ENCODE data around the gene IL34.

IL34 gene

DNA sequence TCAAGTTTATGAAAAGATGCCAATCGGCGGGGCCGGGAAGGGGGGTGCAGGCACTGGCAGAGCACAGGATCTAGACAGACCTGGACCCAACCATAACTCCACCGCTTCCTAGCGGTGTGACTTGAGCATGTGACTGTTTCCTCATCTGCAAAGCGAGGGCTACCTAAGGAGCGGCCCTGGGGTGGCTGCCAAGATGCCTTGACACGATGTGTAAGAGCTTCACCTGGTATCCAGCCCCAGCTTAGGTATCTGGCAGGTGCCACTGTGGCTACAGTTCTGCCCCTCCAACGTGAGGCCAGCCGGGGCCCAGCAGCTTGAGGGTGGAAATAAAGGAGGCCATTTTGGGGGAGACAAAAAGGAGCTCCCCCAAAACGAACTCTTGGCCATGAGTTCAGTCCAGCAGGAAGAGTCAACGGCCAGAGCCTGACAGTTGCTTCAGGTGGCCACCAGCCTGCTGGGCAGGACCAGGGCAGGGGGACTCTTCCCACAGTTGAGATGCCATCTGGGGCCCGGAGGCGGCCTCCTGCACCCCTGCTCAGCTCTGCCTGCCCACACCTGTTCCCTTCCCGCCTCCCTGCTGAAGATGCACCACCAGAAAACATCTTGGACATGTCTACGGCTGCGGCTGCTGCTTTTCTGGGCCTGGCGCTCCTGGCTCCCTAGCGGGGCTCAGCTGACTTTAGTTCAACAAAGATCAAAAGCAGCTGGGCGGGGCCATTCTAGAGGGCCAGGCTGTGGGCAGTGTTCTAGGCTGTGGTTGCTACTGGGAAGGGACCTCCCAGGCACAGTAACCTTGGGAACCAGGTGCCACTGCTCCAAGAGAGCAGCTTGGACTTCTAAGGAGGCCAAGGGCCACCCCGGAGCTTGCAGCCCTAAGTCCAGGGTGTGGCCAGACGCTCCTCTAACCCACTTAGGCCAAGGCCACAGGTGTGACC lies 42.9 kb downstream of the IL34 start:
- no peak for DNase-seq (ENCODE audit: low read depth)

DNA sequence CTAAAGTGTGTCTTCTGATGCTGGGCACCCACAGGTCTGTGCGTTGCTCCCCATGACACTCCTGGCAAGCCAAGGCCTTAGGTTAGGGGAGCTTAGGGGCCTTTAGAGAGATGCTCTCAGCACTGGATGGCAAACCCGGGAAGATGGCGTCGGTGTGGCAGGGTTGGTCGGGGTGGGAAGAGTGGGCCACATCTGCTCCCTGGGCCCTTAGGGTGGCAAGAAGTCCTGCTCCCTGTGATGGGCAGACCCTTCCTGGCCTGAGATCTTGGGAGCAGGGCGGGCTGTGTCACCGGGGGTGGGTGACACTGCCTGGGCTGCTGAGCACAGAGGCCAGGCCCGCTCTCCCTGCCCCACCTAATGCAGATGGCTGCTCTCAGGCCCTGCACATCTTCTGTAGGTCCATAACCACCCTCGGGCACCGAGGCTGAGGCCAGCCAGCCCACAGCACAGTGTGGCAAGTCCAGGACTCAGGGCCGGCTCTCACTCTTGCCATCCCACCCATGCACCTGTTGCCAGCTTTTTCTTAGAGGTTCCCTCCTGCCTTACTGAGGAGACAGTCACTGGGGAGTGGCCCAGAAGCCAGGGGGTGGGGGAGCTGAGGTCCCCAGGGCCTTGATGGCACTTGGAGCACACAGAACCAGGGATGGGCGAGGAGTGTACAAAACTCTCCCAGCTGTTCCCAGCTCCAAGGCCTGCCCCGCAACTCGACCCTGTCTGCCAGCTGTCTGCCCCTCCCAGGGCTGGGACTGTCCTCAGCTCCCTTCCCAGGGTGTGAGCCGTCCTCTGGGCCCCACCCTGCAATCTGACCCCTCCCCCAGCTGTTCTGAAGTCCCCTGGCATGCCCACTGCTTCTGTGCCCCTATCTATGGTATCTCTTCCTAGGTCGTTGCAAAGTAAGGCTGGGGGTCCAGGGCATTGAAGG lies 43.9 kb downstream of the IL34 start:
- DNase-seq (ENCODE audit: low read depth): no peak

DNA sequence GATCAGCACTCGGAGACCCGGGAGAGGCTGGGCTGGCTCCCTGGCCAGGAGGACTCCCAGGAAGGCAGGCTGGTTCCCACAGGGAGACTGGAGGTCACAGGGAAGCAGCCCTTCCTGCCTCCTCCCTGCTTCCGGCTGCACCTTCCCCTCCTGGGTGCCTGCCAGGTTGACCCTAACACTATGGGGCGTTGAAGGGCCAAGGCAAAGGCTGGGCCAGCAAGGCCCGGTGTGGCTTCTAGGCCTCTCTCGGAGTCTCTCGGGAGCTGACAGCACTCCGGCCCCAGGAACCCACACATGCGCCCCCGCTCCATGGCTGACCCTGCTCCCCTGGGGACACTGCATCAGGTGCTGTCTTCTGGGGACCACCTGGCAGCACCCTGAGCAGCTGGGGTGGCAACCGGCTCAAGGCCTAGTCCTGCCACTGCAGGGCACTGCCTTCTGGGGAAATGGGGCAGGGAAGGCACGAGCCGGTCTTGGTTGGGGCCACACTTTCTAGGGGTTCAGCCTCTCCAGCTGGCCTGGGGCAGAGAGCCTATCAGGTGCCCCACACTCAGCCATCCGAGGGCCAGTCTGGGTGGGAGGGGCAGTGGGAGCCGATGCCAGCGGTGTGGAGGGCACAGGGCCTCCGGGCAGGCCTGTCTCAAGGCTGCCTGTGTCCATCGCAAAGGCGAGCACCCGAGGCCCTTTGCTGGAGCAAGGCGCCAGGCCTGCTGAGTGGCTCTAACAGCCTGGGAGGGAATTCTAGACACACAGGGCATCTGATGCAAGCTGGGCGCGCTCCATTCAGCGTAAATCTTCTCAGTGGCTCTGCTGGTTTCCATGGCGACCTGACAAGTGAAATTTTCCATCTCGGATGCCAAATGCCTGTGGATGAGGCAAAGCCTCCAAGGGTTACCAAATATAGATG lies 45.1 kb downstream of the IL34 start:
- DNase-seq (ENCODE audit: low read depth): no peak

DNA sequence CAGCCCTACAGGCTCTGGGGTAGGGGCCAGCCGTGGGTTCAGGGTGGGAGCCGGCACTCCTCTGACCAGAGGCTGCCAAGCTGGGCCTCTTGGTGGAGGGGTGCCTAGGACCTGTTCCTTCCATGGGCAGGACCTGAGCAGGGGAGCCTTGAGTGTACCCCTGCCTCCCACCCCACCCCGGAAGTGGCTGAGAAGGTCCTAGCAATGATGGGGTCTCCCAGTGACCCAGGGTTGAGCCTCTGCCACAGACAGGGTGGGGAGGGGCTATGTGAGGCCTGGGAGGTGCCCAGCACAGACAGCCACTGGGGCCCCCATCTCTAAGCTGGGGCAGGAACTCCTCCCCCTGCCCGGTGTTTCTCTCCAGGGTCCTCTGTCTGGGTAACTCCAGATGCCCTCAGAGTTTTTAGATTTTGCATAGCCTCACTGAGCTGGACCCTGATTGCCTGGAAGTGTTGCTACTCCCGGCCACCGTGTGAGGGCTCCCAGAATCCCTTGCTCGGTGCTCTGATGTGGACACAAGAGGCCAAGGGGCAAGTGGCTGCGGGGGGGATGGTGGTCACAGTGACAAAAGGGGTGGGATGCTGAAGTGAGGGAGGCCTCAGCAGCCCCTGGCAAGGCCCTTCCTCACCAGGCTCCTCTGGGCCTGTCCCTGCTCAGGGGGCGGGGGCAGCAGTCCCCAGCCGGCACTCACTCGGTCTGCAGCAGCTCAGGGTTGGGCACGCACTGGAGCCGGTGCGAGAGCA lies 45.9 kb downstream of the IL34 start:
- no peak for DNase-seq (ENCODE audit: low read depth)

DNA sequence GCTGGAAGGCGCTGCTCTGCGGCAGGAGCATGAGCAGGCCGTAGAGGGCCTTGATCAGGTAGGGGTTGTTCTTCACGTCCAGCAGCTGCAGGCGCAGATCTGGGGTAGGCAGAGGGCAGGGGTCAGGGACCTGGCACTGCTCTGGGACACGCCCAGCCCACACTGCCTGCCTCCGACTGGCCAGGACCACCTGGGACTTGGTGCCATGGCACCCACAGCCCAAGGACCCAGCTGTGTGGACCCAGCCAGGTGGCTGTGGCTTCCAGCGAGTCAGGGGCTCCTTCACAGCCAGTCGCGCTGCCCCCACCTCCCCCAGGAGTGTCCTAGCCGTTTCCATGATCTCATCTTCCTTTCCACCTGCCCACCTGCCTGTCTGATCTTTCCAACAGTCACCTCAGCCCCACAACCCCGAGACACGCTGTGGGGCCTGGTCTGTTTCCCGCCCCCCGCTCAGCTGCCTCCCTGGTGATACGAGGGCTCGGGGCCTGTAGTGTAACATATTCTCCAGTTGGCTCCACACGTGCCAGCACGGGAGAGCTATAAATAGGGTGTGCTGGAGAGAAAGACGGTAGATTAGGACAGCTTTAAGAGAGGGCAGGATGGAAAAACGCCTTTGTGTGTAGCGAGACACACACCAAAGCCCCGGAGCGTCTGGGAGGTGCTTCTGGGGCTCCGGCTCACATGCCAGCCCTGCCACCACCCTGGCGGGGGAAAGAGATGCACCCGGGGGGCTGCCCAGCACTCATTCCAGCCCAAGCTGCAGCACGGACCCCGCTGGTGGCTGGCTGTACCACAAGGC lies 46.7 kb downstream of the IL34 start:
- no peak for DNase-seq (ENCODE audit: low read depth)

DNA sequence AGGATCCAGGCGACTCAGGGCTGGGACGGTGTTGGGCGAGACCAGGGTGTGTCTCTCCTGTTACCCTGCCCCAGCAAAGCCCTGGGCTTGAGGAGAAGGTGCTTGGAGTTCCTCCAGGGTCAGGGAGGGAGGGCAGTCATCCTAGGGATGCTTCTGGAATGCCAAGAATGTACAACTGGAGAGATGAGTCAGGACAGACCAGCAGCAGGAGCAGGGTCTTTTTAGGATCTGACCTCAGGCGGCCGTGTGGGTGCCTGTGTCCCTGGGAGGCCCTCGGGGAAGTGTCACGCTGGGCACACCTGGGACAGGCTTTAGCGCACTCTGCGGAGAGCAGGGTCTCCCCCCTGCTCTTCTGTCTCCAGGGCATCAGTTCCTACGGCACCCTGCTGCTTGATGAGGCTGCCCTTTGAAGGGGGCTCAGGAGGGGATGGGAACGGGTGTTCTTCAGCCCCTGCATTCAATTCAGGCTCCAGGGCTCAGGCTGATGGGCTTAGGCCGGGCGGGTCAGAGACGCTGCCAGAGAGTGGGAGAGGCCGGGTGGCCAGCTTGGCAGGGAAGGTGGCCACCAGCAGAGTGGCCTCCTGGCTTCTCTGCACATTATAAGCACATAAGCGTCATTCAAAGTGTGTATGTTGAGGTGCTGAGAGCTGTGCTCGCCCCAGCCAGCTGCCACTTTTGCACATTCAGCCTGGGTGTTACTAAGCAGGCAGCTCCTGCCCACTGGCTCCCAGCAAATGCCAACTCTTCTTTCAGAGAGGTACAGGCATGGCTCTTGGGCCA lies 47.9 kb downstream of the IL34 start:
- no peak for DNase-seq (ENCODE audit: low read depth)

DNA sequence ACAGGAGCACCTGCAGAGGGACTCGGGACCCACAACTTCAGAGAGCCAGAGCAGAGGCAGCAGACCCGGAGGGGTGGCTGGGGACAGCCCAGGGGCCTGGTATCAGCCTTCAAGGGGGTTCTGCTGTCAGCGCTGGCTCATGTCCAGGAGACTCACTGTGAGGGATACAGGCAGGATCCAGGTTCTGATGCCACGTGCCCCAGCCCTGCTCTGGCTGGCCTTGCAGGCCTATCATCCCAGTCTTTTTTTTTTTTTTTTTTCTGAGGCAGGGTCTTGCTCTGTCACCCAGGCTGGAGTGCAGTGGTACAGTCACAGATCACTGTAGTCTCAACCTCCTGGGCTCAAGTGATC lies 48.5 kb downstream of the IL34 start:
- DNase-seq (ENCODE audit: low read depth): no peak

DNA sequence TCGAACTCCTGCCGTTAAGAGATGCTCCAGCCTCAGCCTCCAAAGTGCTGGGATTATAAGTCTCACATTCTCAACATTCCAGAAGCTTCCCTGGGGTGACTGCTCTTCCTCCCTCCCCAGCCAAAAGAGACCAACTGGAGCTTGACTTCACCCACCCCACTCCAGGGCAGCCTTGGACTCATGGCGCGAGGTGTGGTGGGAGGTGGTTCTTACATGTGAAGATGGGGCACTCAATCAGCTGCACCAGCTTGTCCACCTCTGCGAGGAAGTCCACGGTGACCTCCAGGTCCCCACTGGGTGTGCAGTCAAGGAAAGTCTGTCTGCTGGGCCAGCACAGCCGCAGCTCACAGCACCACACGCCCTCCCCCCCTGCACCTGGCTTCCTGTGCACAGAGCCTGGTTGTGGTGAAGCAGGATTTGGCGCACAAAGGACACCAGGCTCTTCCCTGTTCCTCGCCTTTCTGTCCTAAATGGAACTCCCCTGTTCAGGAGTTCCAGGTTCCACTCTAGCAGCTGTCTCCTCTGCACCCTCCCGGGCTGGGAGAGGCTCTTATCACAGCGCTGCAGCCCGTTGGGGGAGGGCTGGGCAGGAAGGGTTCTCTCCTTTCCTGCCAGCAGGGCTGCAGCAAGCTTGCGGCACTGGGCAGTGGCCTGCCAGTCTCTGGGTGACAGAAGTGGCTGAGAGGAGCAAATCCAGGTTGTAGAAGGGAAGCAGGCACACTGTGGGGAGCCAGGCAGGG lies 49.1 kb downstream of the IL34 start:
- DNase-seq (ENCODE audit: low read depth): no peak

DNA sequence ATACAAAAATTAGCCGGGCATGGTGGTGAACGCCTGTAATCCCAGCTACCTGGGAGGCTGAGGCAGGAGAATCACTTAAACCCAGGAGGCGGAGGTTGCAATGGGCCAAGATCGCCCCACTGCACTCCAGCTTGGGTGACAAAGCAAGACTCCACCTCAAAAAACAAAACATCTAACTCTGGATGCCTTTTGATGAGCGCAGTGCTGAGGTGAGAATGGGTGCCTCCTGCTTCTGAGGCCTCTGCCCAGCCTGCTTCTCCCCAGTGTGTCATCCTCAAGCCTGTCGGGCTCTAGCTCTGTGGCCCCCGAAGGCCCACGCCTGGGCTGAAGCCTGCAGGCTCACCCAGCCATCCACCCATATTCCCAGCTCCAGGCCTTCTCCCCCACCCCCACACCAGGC lies 50.0 kb downstream of the IL34 start:
- DNase-seq (ENCODE audit: low read depth): no peak

DNA sequence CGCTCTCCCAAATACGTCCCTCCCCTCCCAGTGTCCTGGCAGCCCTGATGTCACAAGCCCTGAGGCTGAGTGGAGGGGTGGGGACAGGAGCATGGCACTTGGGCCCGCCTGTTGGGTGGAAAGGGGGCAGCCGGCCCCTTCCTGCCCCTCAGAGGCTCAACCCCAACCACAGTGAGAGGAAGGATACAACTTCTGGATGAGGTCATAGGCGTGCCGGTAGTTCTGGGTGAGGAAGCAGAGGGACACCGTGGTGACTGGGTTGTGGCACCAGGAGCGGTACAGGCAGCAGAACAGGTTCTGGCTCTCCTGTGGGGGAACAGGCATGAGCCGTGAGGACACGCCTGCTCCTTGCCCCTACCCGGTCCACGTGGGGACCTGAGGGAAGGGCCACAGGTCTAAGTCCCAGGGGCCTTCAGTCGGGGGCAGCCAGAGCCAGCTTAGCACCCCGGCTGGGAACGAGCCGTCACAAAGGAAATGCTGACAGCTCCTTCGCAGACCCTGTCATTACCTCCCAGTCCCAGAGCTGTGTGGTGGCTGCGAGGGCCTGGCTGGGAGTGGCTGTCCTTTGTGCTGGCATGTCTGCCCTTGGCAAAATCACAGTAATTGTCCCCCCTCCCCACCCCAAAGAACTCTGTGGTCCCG lies 50.7 kb downstream of the IL34 start:
- no peak for DNase-seq (ENCODE audit: low read depth)

DNA sequence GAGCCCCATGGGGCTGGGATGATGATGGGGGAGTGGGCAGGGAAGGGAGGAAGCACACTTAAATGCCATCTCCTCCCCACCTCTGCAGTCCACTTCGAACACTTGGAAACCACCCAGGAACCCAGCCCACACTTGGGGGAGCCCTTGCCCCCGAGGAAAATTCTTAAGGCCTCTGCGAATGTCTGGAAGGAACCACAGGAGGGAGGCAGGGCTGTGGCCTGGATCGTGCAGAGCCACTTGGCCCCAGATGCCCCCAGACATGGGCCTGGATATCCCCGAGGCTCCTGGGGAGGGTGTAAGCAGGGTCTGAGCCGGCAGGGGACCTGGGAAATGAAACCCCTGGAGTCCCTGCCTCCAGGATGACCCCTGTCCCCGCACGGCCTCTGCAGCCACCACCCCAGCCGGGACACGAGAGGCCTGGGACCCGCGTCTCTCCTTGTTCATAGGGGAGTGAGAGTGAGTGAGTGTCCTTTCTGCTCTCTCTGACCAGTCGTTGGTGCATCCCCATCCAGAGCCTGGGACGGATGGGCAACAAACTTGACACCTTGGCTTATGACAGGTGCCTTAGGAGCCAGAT lies 51.3 kb downstream of the IL34 start:
- no peak for DNase-seq (ENCODE audit: low read depth)

DNA sequence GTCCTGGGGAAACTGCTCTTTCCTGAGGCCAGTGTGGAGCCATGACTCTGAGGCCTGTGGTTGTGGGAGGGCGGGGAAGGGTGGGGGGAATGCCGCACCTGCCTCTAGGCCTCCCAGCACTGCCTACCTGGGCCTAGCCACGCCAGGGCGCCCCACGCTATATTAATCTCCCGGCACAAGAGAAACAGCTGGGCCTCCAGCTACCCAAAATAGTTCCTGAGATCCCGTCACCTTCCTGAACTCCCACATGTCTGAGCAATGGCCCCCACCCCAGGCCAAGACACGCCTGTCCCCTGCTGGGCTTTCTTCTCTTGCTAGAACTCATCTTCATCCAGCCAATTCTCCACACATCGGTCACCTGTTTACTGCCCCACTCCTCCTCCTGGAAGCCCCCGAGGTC lies 52.5 kb downstream of the IL34 start:
- DNase-seq (ENCODE audit: low read depth): no peak

DNA sequence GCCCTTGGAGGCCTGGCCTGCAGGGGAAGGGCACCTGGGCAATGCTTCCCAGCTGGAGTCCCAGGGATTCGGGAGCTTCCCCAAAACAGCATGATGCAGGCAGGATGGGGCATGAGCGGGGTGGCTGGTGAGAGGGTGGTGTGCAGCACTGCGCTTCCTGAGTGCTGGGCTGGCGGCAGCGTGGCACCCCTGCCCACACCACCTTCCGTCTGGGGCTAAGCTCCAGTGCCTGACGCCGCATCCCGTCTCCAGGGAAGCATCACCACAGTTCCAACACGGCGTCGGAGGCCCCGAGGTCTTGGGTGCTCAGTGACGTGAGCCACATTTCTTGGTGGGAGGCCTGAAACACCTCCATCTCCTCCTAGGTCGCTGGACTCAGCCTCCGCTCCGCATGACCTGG lies 53.3 kb downstream of the IL34 start:
- DNase-seq (ENCODE audit: low read depth): no peak

DNA sequence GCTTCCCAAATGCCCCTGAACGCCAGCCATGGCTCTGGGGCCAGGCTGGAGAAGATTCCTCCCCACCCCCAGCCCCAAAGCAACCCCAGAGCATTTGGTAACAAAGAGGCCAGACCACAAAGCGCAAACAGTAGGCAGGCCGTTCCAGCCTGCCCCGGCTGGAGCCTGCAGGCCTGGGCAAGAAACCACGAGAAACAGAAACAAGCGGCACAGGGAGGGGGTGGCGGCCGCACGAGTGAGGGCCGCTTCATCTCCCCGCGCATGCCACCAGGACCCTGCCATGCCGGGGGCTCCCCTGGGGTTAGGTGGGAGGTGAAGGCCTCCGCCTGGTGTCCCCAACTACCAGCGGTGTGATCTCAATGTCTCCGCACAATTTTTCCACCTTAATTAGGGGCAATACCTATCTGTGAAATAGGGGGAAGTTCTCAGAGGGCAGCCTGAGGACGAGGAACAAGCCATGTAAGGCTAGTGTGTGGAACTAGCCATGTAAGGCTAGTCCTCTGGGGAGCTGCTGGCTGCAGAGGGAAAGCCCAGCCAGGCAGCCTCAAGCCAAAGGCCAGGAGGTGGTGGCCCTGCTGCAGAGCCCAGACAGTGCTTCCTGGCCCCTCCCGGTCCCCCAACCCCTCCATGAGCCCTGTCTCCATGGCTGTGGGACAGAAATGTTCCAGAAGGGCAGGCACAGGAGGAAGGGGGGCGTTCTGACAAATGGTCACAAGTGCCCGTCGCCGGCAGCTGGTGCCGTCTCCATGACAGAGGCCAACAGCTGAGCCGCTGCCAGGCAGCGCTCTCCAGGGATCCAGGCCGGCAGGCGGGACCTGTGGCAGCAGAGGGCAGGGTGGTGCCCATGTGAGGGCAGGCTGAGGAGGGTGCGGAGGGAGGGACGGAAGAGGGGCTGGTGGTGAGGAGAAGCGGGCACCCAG lies 54.0 kb downstream of the IL34 start:
- no peak for DNase-seq (ENCODE audit: low read depth)

DNA sequence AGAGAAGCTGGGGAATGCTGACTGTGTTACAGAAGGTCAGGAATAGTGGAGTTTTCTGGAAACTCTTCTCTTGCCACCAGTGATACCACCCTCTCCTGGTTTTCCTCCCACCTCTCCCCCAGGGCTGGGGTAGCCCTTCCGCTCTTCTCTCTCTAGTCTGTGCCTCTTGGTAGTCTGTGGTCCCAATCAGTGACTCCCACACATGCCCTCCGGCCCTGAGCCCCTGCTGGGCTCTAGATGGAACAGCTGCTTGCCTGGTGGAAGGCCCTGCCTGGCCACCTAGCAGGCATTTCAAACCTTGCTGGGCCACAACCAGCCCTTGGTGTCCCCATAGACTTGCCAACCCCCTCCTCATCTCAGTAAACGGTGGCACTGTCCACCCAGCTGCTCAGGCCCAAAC lies 54.7 kb downstream of the IL34 start:
- no peak for DNase-seq (ENCODE audit: low read depth)

DNA sequence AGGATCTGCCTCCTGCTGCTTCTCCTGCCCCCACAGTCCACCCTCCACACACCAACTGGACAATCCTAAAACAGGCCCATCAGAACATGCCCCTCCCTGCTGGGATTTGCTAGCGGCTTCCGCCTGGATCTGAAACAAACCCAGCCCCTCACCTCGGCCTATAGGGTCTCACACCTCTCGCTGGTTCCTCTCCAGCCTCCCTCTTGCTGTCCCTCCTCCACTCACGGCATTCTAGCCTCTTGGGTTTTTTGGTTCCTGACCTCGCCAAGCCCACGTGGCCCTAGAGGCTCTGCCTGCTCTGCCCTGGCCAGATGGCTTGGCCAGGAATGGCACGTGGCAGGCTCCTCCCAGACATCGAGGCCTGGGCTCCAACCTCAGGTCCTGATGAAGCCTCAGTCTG lies 55.2 kb downstream of the IL34 start:
- no peak for DNase-seq (ENCODE audit: low read depth)

DNA sequence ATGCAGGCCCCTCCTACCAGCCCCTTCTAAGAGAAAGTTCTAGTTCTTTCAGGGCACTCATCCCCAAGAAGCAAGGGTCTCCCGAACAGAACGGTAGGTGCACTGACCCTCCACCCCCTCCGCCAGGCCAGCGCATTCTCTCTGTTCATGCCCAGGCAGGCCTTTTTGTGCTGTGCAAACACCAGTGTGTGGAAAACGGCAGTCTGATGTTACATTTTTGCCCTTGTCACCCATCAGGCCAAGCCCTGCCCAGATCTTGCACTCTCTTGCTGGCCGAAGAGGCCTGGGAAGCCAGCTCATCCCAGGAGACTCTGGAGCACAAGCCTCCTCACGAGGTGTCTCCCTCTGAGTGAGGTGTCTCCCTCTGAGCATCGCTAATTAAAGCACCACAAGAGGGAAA lies 55.6 kb downstream of the IL34 start:
- DNase-seq (ENCODE audit: low read depth): no peak

Measured in activated T-cell treated with anti-CD3 and anti-CD28 coated beads for 24 hours (primary cell).